IMR-90 (cell line): Measurements from ENCODE around the gene BAIAP2. TPM values are rescaled to one million over a fixed set of nuclear protein-coding genes. Genes with fewer than 3 reads are reported as not detected.

Experiments
- ATAC-seq: fragments of 200-7000 bp; cut with Tn5 transposase; 2 replicates; pipeline ENCODE4 v1.9.1; 2020; ENCODE audit warnings: low read depth, mild to moderate bottlenecking, moderate library complexity
- BruUV-seq: library from RNA; stranded (reverse); fragments of 400-500 nt; replicated peaks from 2 replicates; lab custom pipeline; 2021; lab: Mats Ljungman, UMichigan
- CTCF ChIA-PET: fragments of 300-600 bp; formaldehyde crosslinking; extraction: SDS; loops from one replicate; lab custom pipeline; 2021; ENCODE audit warnings: antibody characterized with exemption; lab: Yijun Ruan, JAX
- POLR2A ChIA-PET: fragments of 300-600 bp; sonication (Branson Sonifier 250); formaldehyde crosslinking; loops from one replicate; lab custom pipeline; 2022; ENCODE audit warnings: antibody characterized with exemption; ENCODE audit not compliant: unreplicated experiment; lab: Charles Lee
- DNase-seq: peaks from one replicate; pipeline ENCODE4 v3.0.0; 2013
- H2AFZ ChIP-seq: replicated peaks from 2 replicates; pipeline ENCODE3; 2013; ENCODE audit warnings: low read length, mild to moderate bottlenecking; ENCODE audit not compliant: poor library complexity
- H2AK5ac ChIP-seq: 2 replicates; pipeline ENCODE4 v1.6.1; 2013; ENCODE audit warnings: low read depth, low read length, inconsistent platforms
- H2AK9ac ChIP-seq: replicated peaks from 2 replicates; pipeline ENCODE3; 2013; ENCODE audit warnings: mild to moderate bottlenecking, low read depth, low read length, moderate library complexity; ENCODE audit not compliant: poor library complexity
- H2BK120ac ChIP-seq: 2 replicates; pipeline ENCODE4 v1.6.1; 2013; ENCODE audit warnings: low read depth, low read length, inconsistent platforms
- H2BK15ac ChIP-seq: 3 replicates; pipeline ENCODE4 v1.6.1; 2013; ENCODE audit warnings: low read depth, low read length, inconsistent platforms
- H2BK20ac ChIP-seq: 2 replicates; pipeline ENCODE4 v1.6.1; 2013; ENCODE audit warnings: low read depth, mild to moderate bottlenecking, inconsistent platforms, low read length, moderate library complexity
- H2BK5ac ChIP-seq: 2 replicates; pipeline ENCODE4 v1.6.1; 2013; ENCODE audit warnings: mild to moderate bottlenecking, low read depth, low read length, inconsistent platforms; ENCODE audit not compliant: poor library complexity, severe bottlenecking
- H3K14ac ChIP-seq: replicated peaks from 2 replicates; pipeline ENCODE4 v1.6.1; 2013; ENCODE audit warnings: low read depth, low read length, inconsistent platforms
- H3K18ac ChIP-seq: 2 replicates; pipeline ENCODE4 v1.6.1; 2013; ENCODE audit warnings: low read depth, low read length, control low read depth
- H3K23ac ChIP-seq: 2 replicates; pipeline ENCODE4 v1.6.1; 2013; ENCODE audit warnings: low read depth, low read length, inconsistent platforms
- H3K27ac ChIP-seq: 2 replicates; pipeline ENCODE4 v1.5.1; 2013; ENCODE audit warnings: mild to moderate bottlenecking, control low read depth, low read length; ENCODE audit not compliant: insufficient read depth
- H3K27me3 ChIP-seq: 2 replicates; pipeline ENCODE4 v1.6.1; 2013; ENCODE audit warnings: low read length; ENCODE audit not compliant: control insufficient read depth, insufficient read depth
- H3K36me3 ChIP-seq: 2 replicates; pipeline ENCODE4 v1.6.1; 2013; ENCODE audit warnings: low read length, mixed read lengths; ENCODE audit not compliant: control insufficient read depth, insufficient read depth
- H3K4ac ChIP-seq: 2 replicates; pipeline ENCODE4 v1.6.1; 2013; ENCODE audit warnings: low read depth, low read length, inconsistent platforms
- H3K4me1 ChIP-seq: 2 replicates; pipeline ENCODE4 v1.6.1; 2013; ENCODE audit warnings: low read length, mixed read lengths; ENCODE audit not compliant: control insufficient read depth, insufficient read depth
- H3K4me2 ChIP-seq: 2 replicates; pipeline ENCODE4 v1.6.1; 2013; ENCODE audit warnings: low read depth, mild to moderate bottlenecking, control low read depth, low read length, moderate library complexity
- H3K4me3 ChIP-seq: 2 replicates; pipeline ENCODE4 v1.5.1; 2013; ENCODE audit warnings: low read depth, mild to moderate bottlenecking, control low read depth, low read length, moderate library complexity; ENCODE audit not compliant: insufficient read depth
- H3K56ac ChIP-seq: 2 replicates; pipeline ENCODE4 v1.6.1; 2013; ENCODE audit warnings: low read length, inconsistent platforms; ENCODE audit not compliant: insufficient read depth; ENCODE audit errors: extremely low read depth
- H3K79me1 ChIP-seq, 2 experiments: 2 replicates each; pipeline ENCODE4 v1.6.1; 2013; ENCODE audit warnings: low read length in 2 of 2, inconsistent platforms in 1 of 2, low read depth in 1 of 2
- H3K9ac ChIP-seq: 2 replicates; pipeline ENCODE4 v1.6.1; 2013; ENCODE audit warnings: low read depth, low read length, control low read depth
- H3K9me1 ChIP-seq: 2 replicates; pipeline ENCODE4 v1.6.1; 2013; ENCODE audit warnings: low read length, inconsistent platforms; ENCODE audit not compliant: insufficient read depth
- H3K9me3 ChIP-seq: 2 replicates; pipeline ENCODE4 v1.6.1; 2013; ENCODE audit warnings: low read length; ENCODE audit not compliant: control insufficient read depth, insufficient read depth
- H4K20me1 ChIP-seq: 2 replicates; pipeline ENCODE4 v1.6.1; 2013; ENCODE audit warnings: low read length, inconsistent platforms; ENCODE audit not compliant: insufficient read depth
- H4K5ac ChIP-seq: 2 replicates; pipeline ENCODE4 v1.6.1; 2013; ENCODE audit warnings: mild to moderate bottlenecking, low read depth, low read length, control low read depth
- H4K8ac ChIP-seq, 2 experiments: 2 replicates each; pipeline ENCODE4 v1.6.1; 2013; ENCODE audit warnings: low read depth in 2 of 2, low read length in 2 of 2, control low read depth in 1 of 2, inconsistent platforms in 1 of 2
- H4K91ac ChIP-seq: 2 replicates; pipeline ENCODE4 v1.6.1; 2013; ENCODE audit warnings: low read depth, low read length, inconsistent platforms; ENCODE audit not compliant: insufficient read depth
- BHLHE40 ChIP-seq: fragments of 150-350 bp; IDR thresholded peaks from 2 replicates; pipeline ENCODE4 v1.6.1; 2016; ENCODE audit warnings: mild to moderate bottlenecking, low read depth, low read length
- CEBPB ChIP-seq: IDR thresholded peaks from 2 replicates; pipeline ENCODE4 v1.6.1; 2012; ENCODE audit warnings: low read depth, low read length, improper control_type of control experiment
- CHD1 ChIP-seq: IDR thresholded peaks from 2 replicates; pipeline ENCODE4 v1.6.1; 2012; ENCODE audit warnings: low read depth, low read length, improper control_type of control experiment
- MAFK ChIP-seq: IDR thresholded peaks from 2 replicates; pipeline ENCODE4 v1.6.1; 2012; ENCODE audit warnings: low read depth, low read length, improper control_type of control experiment
- MAZ ChIP-seq: IDR thresholded peaks from 2 replicates; pipeline ENCODE4 v1.6.1; 2012; ENCODE audit warnings: low read depth, mild to moderate bottlenecking, low read length, improper control_type of control experiment, moderate library complexity, borderline replicate concordance
- NFE2L2 ChIP-seq: fragments of 150-350 bp; IDR thresholded peaks from 2 replicates; pipeline ENCODE4 v1.6.1; 2016; ENCODE audit warnings: low read depth, mild to moderate bottlenecking, low read length
- RAD21 ChIP-seq: IDR thresholded peaks from 2 replicates; pipeline ENCODE4 v1.6.1; 2012; ENCODE audit warnings: low read length, improper control_type of control experiment
- RCOR1 ChIP-seq: IDR thresholded peaks from 2 replicates; pipeline ENCODE4 v1.6.1; 2012; ENCODE audit warnings: mild to moderate bottlenecking, low read length, improper control_type of control experiment; ENCODE audit not compliant: insufficient replicate concordance
- SMC3 ChIP-seq: fragments of 150-350 bp; IDR thresholded peaks from 2 replicates; pipeline ENCODE4 v1.6.1; 2016; ENCODE audit warnings: low read depth, mild to moderate bottlenecking, antibody characterized with exemption, low read length, moderate library complexity
- WGBS, 2 experiments: methylation state at CpG; one replicate each; pipeline versions ENCODE4 v1.1.5 to v1.1.7; 2013; ENCODE audit warnings: missing lambda C conversion rate in 2 of 2; ENCODE audit not compliant: insufficient read length in 1 of 2; ENCODE audit errors: extremely low coverage in 2 of 2; 5-methylcytosine and 5-hydroxymethylcytosine counted together
- dilution Hi-C: fragments of 300-500 bp; cut with HindIII; formaldehyde crosslinking; loops from one replicate; pipeline ENCODE4 v1.14.3; 2018; ENCODE audit warnings: low sequenced_read_pairs; ENCODE audit not compliant: unreplicated experiment
- in situ Hi-C: fragments of 300-500 bp; cut with MboI; formaldehyde crosslinking; loops from 3 replicates; pipeline ENCODE4 v1.14.3; 2019; ENCODE audit warnings: low sequenced_read_pairs, inconsistent platforms, mixed read lengths
- intact Hi-C: fragments of 100-400 bp; cut with micrococcal nuclease; formaldehyde crosslinking; loops from 2 replicates; pipeline ENCODE4 v1.10.0; 2022
- polyA plus RNA-seq, 3 experiments: library from polyadenylated mRNA; depleted of rRNA; stranded (reverse); fragments of >200 nt; gene quantifications; 2 replicates each; pipeline ENCODE4 v1.2.3, GENCODE V29; 2012; ENCODE audit warnings: low replicate concordance in 1 of 3
- total RNA-seq: library from RNA; depleted of rRNA; stranded (reverse); fragments of >200 nt; gene quantifications from 2 replicates; pipeline ENCODE4 v1.2.3, GENCODE V29; 2012
- TF ChIP-seq, protein P1 (sequence below): fragments of 150-350 bp; IDR thresholded peaks from 2 replicates; pipeline ENCODE4 v1.6.1; 2016; ENCODE audit warnings: low read depth, mild to moderate bottlenecking, low read length, moderate library complexity, borderline replicate concordance
- TF ChIP-seq, protein P2 (sequence below): conservative IDR thresholded peaks from 2 replicates; pipeline ENCODE4 v1.5.1; 2012; ENCODE audit warnings: mild to moderate bottlenecking, low read depth, low read length, improper control_type of control experiment

Gene BAIAP2
- total and polyA plus RNA-seq, 2 of the 4 experiments (the other 2 are of a cell fraction): 18.3 to 32.6 TPM

DNA sequence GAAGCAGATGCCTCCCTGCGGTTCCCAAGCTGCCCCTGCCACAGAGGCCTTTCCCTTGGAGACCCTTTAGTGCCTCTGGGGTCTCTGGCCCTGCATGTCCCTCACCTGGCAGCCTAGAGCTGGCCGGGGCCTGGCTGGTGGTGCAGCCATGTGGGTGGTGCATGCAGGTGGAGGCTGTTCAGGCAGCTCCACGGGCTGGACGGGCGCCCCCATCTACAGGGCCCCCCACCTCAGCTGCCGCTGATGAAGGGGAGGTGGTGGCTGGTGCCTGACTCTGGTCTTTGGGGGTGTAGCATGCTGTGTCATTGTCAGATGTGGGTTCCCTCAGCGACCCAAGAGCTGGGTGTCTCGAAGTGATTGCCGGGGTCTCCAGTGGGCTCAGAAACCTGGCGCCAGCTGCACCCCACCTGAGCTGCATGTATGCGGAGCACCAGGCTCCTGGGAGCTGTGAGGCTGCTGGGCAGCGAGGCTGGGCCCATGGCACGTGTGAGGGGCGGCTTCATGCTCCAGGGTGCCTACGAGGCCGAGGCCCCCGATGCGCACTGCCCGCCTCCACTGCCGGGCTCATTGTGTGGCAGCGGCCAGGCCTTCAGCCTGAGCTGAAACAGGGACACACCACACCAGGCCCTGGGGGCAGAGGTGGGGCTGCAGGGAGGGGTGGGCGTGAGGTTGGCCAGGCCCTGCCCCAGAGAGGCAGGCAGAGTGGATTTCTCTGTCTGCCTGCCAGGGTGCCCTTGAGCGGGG lies 57.0 kb downstream of the BAIAP2 start:
- H3K56ac ChIP-seq: no peak overlapping the region
- no peak overlapping the region for H3K14ac ChIP-seq
- no peak overlapping the region for H4K5ac ChIP-seq
- DNase-seq: no peak
- peak overlapping the region; percentile 21 for H2AFZ ChIP-seq
- H3K27me3 ChIP-seq: no peaks in the 10 kb centered on the region
- no peak overlapping the region for H2AK9ac ChIP-seq
- H3K9ac ChIP-seq: no peak overlapping the region
- ChIA-PET CTCF (no interaction called here), POLR2A (no interaction called here)
- no peak overlapping the region for H2BK5ac ChIP-seq
- in situ Hi-C loops: no loop called here
- H3K4me2 ChIP-seq: no peak overlapping the region
- no peak overlapping the region for H3K4me3 ChIP-seq
- H3K4ac ChIP-seq: no peak overlapping the region
- peaks cover 7% of the 10 kb centered on the region; the same call in 1 of the 2 replicates for H3K36me3 ChIP-seq
- no peak overlapping the region for H3K18ac ChIP-seq
- WGBS, 2 experiments: 88% methylated on average over 10 of the region's 23 CpGs; no CpG with 5 or more reads in 1 of the 2 experiments
- TF ChIP-seq CHD1 (no peak), SMC3 (no peak), CEBPB (no peak), MAFK (no peak), MAZ (no peak), NFE2L2 (no peak), RCOR1 (no peak), RAD21 (no peak), BHLHE40 (no peak)
- TF ChIP-seq, protein P1, sequence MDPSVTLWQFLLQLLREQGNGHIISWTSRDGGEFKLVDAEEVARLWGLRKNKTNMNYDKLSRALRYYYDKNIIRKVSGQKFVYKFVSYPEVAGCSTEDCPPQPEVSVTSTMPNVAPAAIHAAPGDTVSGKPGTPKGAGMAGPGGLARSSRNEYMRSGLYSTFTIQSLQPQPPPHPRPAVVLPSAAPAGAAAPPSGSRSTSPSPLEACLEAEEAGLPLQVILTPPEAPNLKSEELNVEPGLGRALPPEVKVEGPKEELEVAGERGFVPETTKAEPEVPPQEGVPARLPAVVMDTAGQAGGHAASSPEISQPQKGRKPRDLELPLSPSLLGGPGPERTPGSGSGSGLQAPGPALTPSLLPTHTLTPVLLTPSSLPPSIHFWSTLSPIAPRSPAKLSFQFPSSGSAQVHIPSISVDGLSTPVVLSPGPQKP: no peak
- TF ChIP-seq, protein P2, sequence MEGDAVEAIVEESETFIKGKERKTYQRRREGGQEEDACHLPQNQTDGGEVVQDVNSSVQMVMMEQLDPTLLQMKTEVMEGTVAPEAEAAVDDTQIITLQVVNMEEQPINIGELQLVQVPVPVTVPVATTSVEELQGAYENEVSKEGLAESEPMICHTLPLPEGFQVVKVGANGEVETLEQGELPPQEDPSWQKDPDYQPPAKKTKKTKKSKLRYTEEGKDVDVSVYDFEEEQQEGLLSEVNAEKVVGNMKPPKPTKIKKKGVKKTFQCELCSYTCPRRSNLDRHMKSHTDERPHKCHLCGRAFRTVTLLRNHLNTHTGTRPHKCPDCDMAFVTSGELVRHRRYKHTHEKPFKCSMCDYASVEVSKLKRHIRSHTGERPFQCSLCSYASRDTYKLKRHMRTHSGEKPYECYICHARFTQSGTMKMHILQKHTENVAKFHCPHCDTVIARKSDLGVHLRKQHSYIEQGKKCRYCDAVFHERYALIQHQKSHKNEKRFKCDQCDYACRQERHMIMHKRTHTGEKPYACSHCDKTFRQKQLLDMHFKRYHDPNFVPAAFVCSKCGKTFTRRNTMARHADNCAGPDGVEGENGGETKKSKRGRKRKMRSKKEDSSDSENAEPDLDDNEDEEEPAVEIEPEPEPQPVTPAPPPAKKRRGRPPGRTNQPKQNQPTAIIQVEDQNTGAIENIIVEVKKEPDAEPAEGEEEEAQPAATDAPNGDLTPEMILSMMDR: no peak
- peaks cover 26% of the 10 kb centered on the region for H3K4me1 ChIP-seq
- no peak overlapping the region for H2BK120ac ChIP-seq
- H4K91ac ChIP-seq: no peak overlapping the region
- H3K27ac ChIP-seq: no peak overlapping the region
- no peak overlapping the region for H3K23ac ChIP-seq
- no peak overlapping the region for H4K8ac ChIP-seq
- peaks cover 8% of the 10 kb centered on the region; the same call in 1 of the 2 replicates for H3K9me1 ChIP-seq
- no peak overlapping the region for H2BK20ac ChIP-seq
- H3K79me1 ChIP-seq: peaks cover 0 to 4% of the 10 kb centered on the region in 2 experiments; a peak in 1 of 4 replicates
- no peak overlapping the region for H2BK15ac ChIP-seq
- intact Hi-C loops: no loop called here
- peaks cover 9% of the 10 kb centered on the region for H4K20me1 ChIP-seq
- no TSS peak for BruUV-seq
- H2AK5ac ChIP-seq: no peak overlapping the region
- dilution Hi-C loops: no loop called here
- H3K9me3 ChIP-seq: no peaks in the 10 kb centered on the region
- ATAC-seq: no peak
